ENCODE results near the gene RIC8B. TPM values are rescaled to one million over a fixed set of nuclear protein-coding genes. Genes with fewer than 3 reads are reported as not detected.

The RIC8B gene
- total RNA-seq, 1 experiment from 2014 or later = 7.8 TPM

DNA sequence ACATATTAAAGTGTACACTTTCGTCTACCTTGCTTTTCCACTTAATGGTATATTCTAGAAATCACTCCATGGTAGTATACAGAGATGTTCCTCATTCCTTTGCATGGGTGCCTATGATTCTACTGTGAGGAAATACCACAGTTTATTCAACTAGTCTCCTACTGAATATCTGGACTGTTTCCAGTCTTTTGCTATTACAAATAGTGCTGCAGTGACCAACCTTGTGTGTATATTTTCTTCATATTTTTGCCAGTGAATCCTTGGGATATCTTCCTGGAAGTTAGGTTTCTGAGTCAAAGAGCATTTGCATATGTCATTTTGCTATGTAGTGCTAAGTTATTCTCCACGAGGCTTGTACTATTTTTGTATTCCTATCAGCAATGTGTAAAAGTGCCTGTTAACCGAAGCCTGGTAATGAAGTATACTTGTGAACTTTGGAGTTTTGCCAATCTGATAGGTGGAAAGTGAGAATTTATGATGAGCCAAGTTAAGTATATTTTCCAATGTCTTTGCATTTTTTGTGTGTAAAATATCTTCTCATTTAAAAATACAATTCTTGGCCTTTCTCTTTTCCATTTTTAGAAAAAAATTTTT lies 149.9 kb downstream of the RIC8B start:
- H3K27me3 ChIP-seq (replicated peaks; ENCODE audit: control insufficient read depth, insufficient read depth, low read length) = no peaks in the 10 kb centered on the region
- Mint-ChIP-seq H3K4me1 (ENCODE audit: low read depth, unreplicated experiment) (no peaks in the 10 kb centered on the region), H3K4me3 (ENCODE audit: unreplicated experiment) (no peak overlapping the region), H3K27me3 (ENCODE audit: insufficient read depth, unreplicated experiment) (peaks cover 7% of the 10 kb centered on the region), H3K36me3 (ENCODE audit: insufficient read depth, unreplicated experiment) (no peaks in the 10 kb centered on the region), H3K27ac (ENCODE audit: unreplicated experiment) (no peak overlapping the region), H3K9me3 (ENCODE audit: unreplicated experiment) (peaks cover 15% of the 10 kb centered on the region)
- CTCF ChIA-PET = no interaction called here
- TF ChIP-seq CTCF (IDR thresholded peaks at IDR 0.05; ENCODE audit: insufficient read depth in 1 of 2, low read depth in 1 of 2, low read length in 1 of 2, severe bottlenecking in 1 of 2, unreplicated experiment in 1 of 2) = no peak
- BruUV-seq (replicated peaks) = no TSS peak
- H3K4me3 ChIP-seq (ENCODE audit: low read depth, low read length) = no peak overlapping the region
- 0 out of 2 replicates have a peak, but pooled peaks cover 8% of the 10 kb centered on the region for H3K9me3 ChIP-seq
- DNase-seq = no peak
- no peaks in the 10 kb centered on the region for H3K4me1 ChIP-seq
- POLR2A ChIA-PET = no interaction called here
- intact Hi-C loops (cut with micrococcal nuclease; ENCODE audit: unreplicated experiment) = loop anchor here (10.0 kb wide), 1 partner anchor 700 kb away; no protein-coding TSS in a partner anchor
- no peaks in the 10 kb centered on the region for H3K36me3 ChIP-seq (ENCODE audit: control insufficient read depth, insufficient read depth, low read length)

GRCh38 chr12:106926657-106927056 lies 152.2 kb downstream of the RIC8B start:
- no peak for TF ChIP-seq CTCF (IDR thresholded peaks at IDR 0.05; ENCODE audit: insufficient read depth in 1 of 2, low read depth in 1 of 2, low read length in 1 of 2, severe bottlenecking in 1 of 2, unreplicated experiment in 1 of 2)
- CTCF ChIA-PET = no interaction called here

DNA sequence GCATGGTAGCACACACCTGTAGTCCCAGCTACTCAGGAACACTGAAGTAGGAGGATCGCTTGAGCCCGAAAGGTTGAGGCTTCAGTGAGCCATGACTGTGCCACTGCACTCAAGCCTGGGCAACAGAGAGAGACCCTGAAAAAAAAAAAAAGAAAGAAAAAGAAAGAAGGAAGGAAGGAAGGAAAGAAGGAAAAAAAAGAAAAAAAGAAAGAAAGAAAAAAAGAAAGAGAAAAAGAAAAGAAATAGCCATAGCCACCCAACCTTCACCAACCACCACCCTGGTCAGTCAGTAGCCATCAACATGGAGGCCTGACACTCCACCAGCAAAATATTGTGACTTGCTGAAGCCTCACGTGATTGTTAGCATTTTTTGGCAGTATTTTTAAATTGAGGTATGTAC lies 159.8 kb downstream of the RIC8B start:
- no peak overlapping the region for H3K27ac Mint-ChIP-seq (ENCODE audit: unreplicated experiment)
- no peaks in the 10 kb centered on the region for H3K4me1 ChIP-seq
- no peaks in the 10 kb centered on the region for H3K27me3 ChIP-seq (replicated peaks; ENCODE audit: control insufficient read depth, insufficient read depth, low read length)
- ChIA-PET CTCF (no interaction called here), POLR2A (no interaction called here)
- no peaks in the 10 kb centered on the region for H3K36me3 Mint-ChIP-seq (ENCODE audit: insufficient read depth, unreplicated experiment)
- H3K4me3 Mint-ChIP-seq (ENCODE audit: unreplicated experiment) = no peak overlapping the region
- no peaks in the 10 kb centered on the region for H3K9me3 ChIP-seq
- no peak overlapping the region for H3K4me3 ChIP-seq (ENCODE audit: low read depth, low read length)
- BruUV-seq (replicated peaks) = no TSS peak
- peaks cover 7% of the 10 kb centered on the region for H3K27me3 Mint-ChIP-seq (ENCODE audit: insufficient read depth, unreplicated experiment)
- no peak for TF ChIP-seq CTCF (IDR thresholded peaks at IDR 0.05; ENCODE audit: insufficient read depth in 1 of 2, low read depth in 1 of 2, low read length in 1 of 2, severe bottlenecking in 1 of 2, unreplicated experiment in 1 of 2)
- H3K4me1 Mint-ChIP-seq (ENCODE audit: low read depth, unreplicated experiment) = no peaks in the 10 kb centered on the region
- peaks cover 7% of the 10 kb centered on the region for H3K9me3 Mint-ChIP-seq (ENCODE audit: unreplicated experiment)
- no peaks in the 10 kb centered on the region for H3K36me3 ChIP-seq (ENCODE audit: control insufficient read depth, insufficient read depth, low read length)
- no peak for DNase-seq
- intact Hi-C loops (cut with micrococcal nuclease; ENCODE audit: unreplicated experiment) = no loop called here

More at GRCh38 chr12:106926657-106927056, 152.2 kb downstream of the RIC8B start:
- Mint-ChIP-seq H3K27me3 (ENCODE audit: insufficient read depth, unreplicated experiment) (peaks cover 14% of the 10 kb centered on the region), H3K4me1 (ENCODE audit: low read depth, unreplicated experiment) (no peaks in the 10 kb centered on the region), H3K36me3 (ENCODE audit: insufficient read depth, unreplicated experiment) (no peaks in the 10 kb centered on the region), H3K27ac (ENCODE audit: unreplicated experiment) (no peak overlapping the region), H3K4me3 (ENCODE audit: unreplicated experiment) (no peak overlapping the region), H3K9me3 (ENCODE audit: unreplicated experiment) (peaks cover 15% of the 10 kb centered on the region)
- Histone ChIP-seq H3K27me3 (replicated peaks; ENCODE audit: control insufficient read depth, insufficient read depth, low read length) (no peaks in the 10 kb centered on the region), H3K4me1 (no peaks in the 10 kb centered on the region), H3K36me3 (ENCODE audit: control insufficient read depth, insufficient read depth, low read length) (no peaks in the 10 kb centered on the region), H3K4me3 (ENCODE audit: low read depth, low read length) (no peak overlapping the region), H3K9me3 (0 out of 2 replicates have a peak, but pooled peaks cover 8% of the 10 kb centered on the region)
- intact Hi-C loops (cut with micrococcal nuclease; ENCODE audit: unreplicated experiment) = loop anchor here (10.0 kb wide), 1 partner anchor 702 kb away; no protein-coding TSS in a partner anchor
- DNase-seq = no peak
- BruUV-seq (replicated peaks) = no TSS peak
- POLR2A ChIA-PET = no interaction called here

Other genes starting within 250 kb of the RIC8B start
- not detected in 2 replicates for gene RFX4, start 191.7 kb upstream of the RIC8B start, total RNA-seq (2022)
- 31.6 and 32.7 TPM in 2 replicates for gene TMEM263, start 181.2 kb downstream of the RIC8B start, total RNA-seq (2022)
- gene MTERF2, start 212.5 kb downstream of the RIC8B start, total RNA-seq (2022) = 9.8 and 10.1 TPM in 2 replicates

Data from Caco-2 (cell line).